ENCODE measurements around the gene KLF15.

Gene KLF15

DNA sequence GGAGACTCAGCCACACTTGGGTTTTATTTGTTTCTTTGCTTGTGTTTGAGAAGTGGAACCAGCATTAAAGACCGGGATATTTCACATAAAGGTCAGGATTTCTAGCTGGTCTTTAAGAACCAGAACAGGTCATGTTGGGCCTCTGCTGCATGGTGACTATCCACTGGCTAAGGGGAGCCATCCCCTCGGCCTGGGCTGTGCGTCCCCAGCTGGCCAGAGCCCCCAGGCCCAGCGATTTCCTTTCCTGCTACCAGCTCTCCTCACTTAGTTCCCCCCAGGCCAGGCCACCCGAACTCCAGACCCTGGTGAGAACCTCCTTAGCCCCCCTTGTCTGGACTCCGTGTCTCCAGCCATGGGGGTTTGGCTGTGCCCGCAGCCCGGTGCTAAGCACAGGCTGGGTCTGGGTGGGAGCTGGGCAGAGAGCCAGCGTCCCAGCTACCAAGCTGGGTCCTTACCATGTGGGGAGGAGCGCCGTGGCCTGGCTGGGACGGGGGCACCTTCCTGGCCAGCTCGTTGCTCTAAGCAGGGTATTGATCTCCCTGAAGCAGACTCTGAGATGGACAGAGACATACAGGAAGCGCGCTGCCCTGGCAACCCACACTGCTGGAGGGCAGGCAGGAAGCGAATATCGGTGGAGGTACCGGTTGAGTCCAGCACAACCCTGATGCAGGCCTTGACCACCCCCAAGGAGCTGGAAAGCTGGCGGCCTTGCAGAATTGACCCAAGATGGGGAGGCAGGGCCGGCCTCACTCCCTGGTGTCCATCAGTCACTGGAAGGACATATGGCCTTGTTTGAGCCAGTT, 49.4 kb downstream of the KLF15 start:
- TF ChIP-seq, protein P1, sequence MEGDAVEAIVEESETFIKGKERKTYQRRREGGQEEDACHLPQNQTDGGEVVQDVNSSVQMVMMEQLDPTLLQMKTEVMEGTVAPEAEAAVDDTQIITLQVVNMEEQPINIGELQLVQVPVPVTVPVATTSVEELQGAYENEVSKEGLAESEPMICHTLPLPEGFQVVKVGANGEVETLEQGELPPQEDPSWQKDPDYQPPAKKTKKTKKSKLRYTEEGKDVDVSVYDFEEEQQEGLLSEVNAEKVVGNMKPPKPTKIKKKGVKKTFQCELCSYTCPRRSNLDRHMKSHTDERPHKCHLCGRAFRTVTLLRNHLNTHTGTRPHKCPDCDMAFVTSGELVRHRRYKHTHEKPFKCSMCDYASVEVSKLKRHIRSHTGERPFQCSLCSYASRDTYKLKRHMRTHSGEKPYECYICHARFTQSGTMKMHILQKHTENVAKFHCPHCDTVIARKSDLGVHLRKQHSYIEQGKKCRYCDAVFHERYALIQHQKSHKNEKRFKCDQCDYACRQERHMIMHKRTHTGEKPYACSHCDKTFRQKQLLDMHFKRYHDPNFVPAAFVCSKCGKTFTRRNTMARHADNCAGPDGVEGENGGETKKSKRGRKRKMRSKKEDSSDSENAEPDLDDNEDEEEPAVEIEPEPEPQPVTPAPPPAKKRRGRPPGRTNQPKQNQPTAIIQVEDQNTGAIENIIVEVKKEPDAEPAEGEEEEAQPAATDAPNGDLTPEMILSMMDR (conservative IDR thresholded peaks at IDR 0.05; ENCODE audit: low read depth): no peak
- POLR2A ChIA-PET (ENCODE audit: low non-redundant PET): no interaction called here
- H3K27ac ChIP-seq: no peak overlapping the region
- DNase-seq (ENCODE audit: low spot score): no peak
- CTCF ChIA-PET: no interaction called here

DNA sequence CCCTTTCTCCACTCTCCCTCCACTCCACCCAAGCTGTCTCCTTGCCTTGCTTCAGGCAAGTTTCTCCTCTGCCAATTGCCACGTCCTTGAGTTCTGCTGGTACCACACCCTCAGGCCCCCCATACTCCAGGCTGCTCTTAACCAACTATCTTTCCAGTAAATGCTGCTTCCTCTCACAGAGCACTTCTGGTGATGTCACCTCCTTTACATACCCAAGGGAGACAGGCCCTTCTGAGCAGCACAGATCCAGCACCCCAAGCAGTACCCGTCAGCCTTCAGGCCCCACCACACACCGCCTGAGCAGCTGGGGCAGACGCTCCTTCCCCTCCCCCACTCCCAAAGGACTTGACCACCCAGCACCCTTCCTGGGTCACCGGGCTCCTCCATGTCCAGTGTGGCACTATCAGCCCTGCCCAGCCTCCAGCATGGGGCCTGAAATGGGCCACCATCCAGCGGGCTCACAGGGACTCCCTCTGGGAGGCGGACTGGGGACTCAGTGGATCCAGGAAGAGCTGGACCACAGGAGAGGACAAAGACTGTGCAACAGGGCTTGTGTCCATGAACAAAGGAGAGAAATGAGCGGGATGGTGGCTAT, 50.2 kb downstream of the KLF15 start:
- H3K27ac ChIP-seq: no peak overlapping the region
- no peak for DNase-seq (ENCODE audit: low spot score)
- ChIA-PET POLR2A (ENCODE audit: low non-redundant PET) (no interaction called here), CTCF (no interaction called here)
- TF ChIP-seq, protein P1 (conservative IDR thresholded peaks at IDR 0.05; ENCODE audit: low read depth): no peak

DNA sequence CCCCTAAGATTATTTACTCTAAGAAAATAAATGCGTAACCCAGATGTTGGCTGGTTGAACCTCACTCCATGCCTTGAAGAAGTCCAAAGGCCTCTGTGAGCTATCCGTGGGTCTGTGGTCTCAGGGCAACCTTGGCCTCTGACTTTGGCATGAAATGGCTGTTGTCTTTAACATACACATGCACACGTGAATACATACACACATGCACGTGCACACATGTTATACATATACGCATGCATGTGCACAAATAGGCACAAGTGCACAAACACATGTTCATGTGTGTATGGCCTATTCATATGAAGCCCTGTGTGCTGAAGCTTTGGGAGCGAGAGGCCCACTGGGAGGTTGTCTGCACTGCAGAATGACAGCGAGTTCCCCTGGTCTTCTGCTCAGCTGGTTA, 50.8 kb downstream of the KLF15 start:
- CTCF ChIA-PET: no interaction called here
- POLR2A ChIA-PET (ENCODE audit: low non-redundant PET): no interaction called here
- DNase-seq (ENCODE audit: low spot score): no peak
- TF ChIP-seq, protein P1 (conservative IDR thresholded peaks at IDR 0.05; ENCODE audit: low read depth): no peak
- H3K27ac ChIP-seq: no peak overlapping the region

DNA sequence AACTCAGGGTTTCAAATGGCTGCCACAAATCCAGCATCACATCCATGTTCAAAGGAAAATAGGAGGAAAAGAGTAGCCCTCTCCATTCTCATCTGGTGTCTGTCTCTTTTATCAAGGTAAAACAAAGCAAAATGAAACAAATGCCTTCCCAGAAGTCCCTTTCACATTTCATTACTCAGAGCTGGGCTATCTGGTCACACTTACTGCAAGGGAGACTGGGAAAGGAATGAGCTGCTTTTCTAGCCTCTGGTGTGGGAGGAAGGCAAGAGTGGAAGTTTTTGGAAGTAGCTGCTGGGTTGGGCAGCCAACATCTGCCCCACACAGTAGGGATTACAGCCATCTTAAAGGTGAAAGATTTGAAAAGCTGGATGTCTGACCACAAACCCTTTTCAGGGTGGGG, 51.8 kb downstream of the KLF15 start:
- POLR2A ChIA-PET (ENCODE audit: low non-redundant PET): no interaction called here
- DNase-seq (ENCODE audit: low spot score): no peak
- CTCF ChIA-PET: interaction anchor here (0.6 kb wide), 1 partner anchor 584 kb away, joined by 4 read pairs; no protein-coding TSS in a partner anchor
- no peak overlapping the region for H3K27ac ChIP-seq
- TF ChIP-seq, protein P1 (conservative IDR thresholded peaks at IDR 0.05; ENCODE audit: low read depth): no peak

DNA sequence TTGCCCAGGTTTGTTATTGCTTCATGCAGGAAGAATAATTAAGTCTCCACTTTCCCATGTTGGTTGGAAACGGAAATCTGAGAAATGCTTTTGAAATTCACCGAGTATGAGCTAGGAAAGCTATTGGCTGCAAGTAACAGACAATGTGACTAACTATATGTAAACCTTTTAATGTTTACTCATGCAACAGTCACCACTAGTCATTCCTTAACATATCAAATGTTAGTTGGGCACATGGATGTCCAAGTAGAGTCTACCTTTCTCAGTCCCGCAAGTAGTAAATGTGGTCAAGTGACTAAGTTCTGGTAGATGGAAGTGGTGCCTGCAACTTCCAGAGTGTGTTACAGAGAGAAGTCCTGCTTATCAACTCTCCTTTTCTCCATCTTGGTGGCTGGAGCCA, 52.5 kb downstream of the KLF15 start:
- H3K27ac ChIP-seq: no peak overlapping the region
- ChIA-PET CTCF (interaction anchor here (0.6 kb wide), 1 partner anchor 585 kb away, joined by 4 read pairs; no protein-coding TSS in a partner anchor), POLR2A (ENCODE audit: low non-redundant PET) (interaction anchor here (0.8 kb wide), 1 partner anchor 31 kb away, joined by 3 read pairs; no protein-coding TSS in a partner anchor)
- TF ChIP-seq, protein P1 (conservative IDR thresholded peaks at IDR 0.05; ENCODE audit: low read depth): no peak
- DNase-seq (ENCODE audit: low spot score): peak; percentile 23

DNA sequence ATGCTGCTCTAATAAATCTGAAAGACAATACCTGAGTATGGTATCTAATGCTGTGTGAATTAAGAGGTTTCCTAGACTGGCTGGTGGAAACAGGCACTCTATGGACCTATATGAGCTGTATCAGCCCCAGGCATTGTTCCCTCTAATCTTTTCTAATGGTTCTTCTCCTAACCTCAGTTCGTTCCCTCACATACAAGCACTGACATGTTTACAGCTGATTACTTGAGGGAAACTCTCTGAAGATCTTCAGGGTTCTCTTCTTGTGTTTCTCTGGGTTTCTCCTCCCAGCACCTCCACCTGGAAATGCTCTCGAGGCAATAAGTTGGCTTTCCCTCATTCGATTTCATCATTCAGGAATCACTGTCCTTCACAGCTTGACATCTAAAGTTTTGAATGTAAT, 52.9 kb downstream of the KLF15 start:
- CTCF ChIA-PET: no interaction called here
- DNase-seq (ENCODE audit: low spot score): no peak
- no peak overlapping the region for H3K27ac ChIP-seq
- POLR2A ChIA-PET (ENCODE audit: low non-redundant PET): interaction anchor here (0.8 kb wide), 1 partner anchor 30 kb away, joined by 3 read pairs; no protein-coding TSS in a partner anchor
- TF ChIP-seq, protein P1 (conservative IDR thresholded peaks at IDR 0.05; ENCODE audit: low read depth): no peak

Data from RWPE1 (cell line).